GM13977 (cell line): Measurements from ENCODE around the gene FMN1.

Experiments used
- DNase-seq: peaks from one replicate; pipeline ENCODE4 v3.0.0; 2012; ENCODE audit warnings: low spot score
- CTCF ChIP-seq: IDR thresholded peaks from 2 replicates; pipeline ENCODE4 v1.5.1; 2012; ENCODE audit warnings: mild to moderate bottlenecking, control low read depth; ENCODE audit not compliant: insufficient read depth; ENCODE audit errors: extremely low read depth, missing control alignments
- in situ Hi-C: fragments of 300-500 bp; cut with MboI; formaldehyde crosslinking; loops from one replicate; pipeline ENCODE4 v1.12.0; 2022; ENCODE audit warnings: low sequenced_read_pairs, low pct_unique_long_range_greater_than_20kb, mixed read lengths, inconsistent platforms; ENCODE audit not compliant: unreplicated experiment

Gene FMN1

GRCh38 chr15:32767236-32767635 is 427.3 kb downstream of the FMN1 start:
- no peak for TF ChIP-seq CTCF
- in situ Hi-C loops, result no loop called here
- DNase-seq, result no peak

DNA sequence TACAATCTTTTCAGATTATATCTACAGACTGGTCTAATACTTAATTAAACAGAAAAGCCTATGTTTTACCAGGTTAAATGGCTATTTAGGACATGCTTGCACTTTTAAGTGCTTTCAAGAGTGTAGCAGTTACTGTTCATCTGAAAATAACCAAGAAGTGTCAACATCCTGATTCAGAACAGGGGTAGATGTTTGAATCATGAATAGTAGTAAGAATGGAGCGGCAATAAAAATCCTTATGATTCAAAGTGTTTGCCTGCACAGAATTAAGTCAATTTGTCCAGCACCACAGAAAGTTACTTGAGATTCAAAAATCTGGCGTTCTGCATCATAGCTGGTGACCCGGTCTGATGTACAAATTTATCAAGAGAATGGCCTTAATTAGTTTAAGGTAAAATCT is 428.4 kb downstream of the FMN1 start:
- in situ Hi-C loops, result no loop called here
- DNase-seq, result no peak
- no peak for TF ChIP-seq CTCF

- in situ Hi-C loops, result no loop called here
- no peak for TF ChIP-seq CTCF
- no peak for DNase-seq
Observed at GRCh38 chr15:32765236-32765635, 429.3 kb downstream of the FMN1 start.

DNA sequence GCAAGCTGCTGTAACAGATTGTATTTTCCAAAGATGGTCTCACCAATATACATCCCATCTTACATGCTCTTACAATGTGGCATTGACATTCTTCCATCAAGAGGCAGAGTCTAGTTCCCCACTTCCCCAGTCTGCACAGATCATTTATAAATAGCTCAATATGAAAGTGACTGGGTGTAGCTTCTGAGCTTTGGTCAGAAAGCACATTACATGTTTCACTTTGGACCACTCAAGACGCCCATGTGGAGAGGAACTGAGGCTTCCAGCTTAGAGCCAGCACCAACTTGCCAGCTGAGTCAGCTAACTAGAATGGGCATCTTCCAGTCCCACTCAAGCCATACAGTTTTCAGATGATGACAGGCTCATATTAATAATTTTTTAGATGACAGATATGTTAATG is 431.2 kb downstream of the FMN1 start:
- DNase-seq, result no peak
- TF ChIP-seq CTCF, result no peak
- in situ Hi-C loops, result no loop called here

GRCh38 chr15:32757426-32757825 is 437.1 kb downstream of the FMN1 start:
- no peak for TF ChIP-seq CTCF
- in situ Hi-C loops, result no loop called here
- no peak for DNase-seq

- TF ChIP-seq CTCF, result no peak
- in situ Hi-C loops, result no loop called here
- no peak for DNase-seq
Observed at GRCh38 chr15:32750979-32751378, 443.5 kb downstream of the FMN1 start.

DNA sequence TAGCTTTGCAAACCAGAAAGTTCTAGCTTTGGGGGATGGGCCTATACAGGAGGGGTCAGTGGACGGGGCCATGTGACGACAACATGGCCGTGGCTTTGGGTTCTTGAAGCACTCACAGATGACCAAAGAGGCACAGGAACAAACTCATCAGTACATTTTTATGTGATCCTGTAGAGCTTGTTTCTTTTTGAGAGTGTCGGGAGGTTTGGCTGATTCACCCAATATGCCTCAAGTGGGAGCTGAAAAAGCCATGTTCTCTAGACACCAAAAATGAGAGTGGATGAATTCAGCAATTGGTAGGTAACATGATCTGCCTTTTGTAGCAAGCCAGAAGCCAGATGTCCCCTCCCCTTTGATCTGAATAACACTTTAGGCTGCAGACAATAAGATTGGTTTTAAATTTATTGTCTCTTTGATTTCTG is 446.6 kb downstream of the FMN1 start:
- in situ Hi-C loops, result no loop called here
- TF ChIP-seq CTCF, result no peak
- no peak for DNase-seq
